A549 treated with RU486 at 1 μM for 4 hours (cell line): Measurements from ENCODE around the gene POTEE. TPM values are rescaled to one million over a fixed set of nuclear protein-coding genes. Genes with fewer than 3 reads are reported as not detected.

Experiments used
- total RNA-seq: library from RNA; stranded (reverse); fragments of 200-300 nt; extraction: Qiagen RNA extraction; gene quantifications from 5 replicates; pipeline ENCODE4 v1.2.3, GENCODE V29; 2022; ENCODE audit warnings: low read depth

Gene POTEE
- 0.03 to 0.09 TPM (median 0.05 TPM) in 4 of 5 replicates, not detected in the other for total RNA-seq

GRCh38 chr2:131209030-131209772, at the start of gene POTEE:
TSS of gene POTEE (plus strand) at chr2:131209536. CDS start at chr2:131218403, 8,867 bp downstream.

Other genes starting within 250 kb of the POTEE start
- gene FAM168B, start 116.1 kb upstream of the POTEE start, total RNA-seq: 66.2 to 94.6 TPM (median 92.6 TPM) in 5 replicates
- gene PLEKHB2, start 104.2 kb upstream of the POTEE start, total RNA-seq: 57.0 to 83.1 TPM (median 75.3 TPM) in 5 replicates
- gene RAB6D, start 154.6 kb downstream of the POTEE start, total RNA-seq: 0.09 TPM in 1 of 5 replicates, not detected in the others